ENCODE results near the gene PCYOX1L. TPM values are rescaled to one million over a fixed set of nuclear protein-coding genes. Genes with fewer than 3 reads are reported as not detected.

Gene PCYOX1L
- total RNA-seq, 1 experiment from 2014 or later: 7.0 TPM

DNA sequence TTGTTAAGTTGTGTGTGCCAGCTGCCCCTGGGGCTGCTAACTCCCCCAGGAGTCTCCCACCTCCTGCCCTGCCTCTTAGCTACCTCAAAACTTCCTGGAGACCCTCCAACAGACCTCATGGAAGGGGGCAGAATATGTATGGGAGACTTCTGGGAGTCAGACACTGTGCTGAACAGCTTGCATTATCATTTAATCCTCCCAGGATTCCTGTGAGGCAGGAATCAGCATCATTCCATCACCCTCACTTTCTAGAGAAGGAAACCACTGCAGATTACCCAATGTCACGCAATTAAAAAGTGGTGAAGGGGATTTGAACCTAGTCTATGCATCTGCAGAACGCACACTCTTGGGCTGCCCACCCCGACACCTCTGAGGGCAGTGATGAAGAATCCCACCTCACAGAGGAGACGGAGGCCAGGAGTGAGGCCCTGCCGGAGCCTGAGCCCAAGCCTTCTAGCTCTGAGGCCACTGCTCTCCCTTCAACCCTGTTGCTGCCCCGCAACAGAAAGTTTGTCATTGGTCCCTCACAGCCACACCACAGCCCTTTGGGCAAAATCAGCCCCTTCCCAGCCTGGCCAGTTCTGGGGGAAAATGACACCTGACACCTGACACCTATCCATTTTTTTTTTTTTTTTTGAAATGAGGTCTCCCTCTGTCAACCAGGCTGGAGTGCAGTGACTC lies 51.6 kb downstream of the PCYOX1L start:
- ChIA-PET POLR2A (no interaction called here), CTCF (no interaction called here)
- Histone ChIP-seq H3K36me3 (ENCODE audit: control insufficient read depth, insufficient read depth, low read length) (no peaks in the 10 kb centered on the region), H3K4me3 (ENCODE audit: low read depth in 2 of 2, low read length in 2 of 2) (no peak overlapping the region), H3K27me3 (ENCODE audit: control insufficient read depth, insufficient read depth, low read length) (no peaks in the 10 kb centered on the region), H3K4me1 (ENCODE audit: control insufficient read depth, insufficient read depth, low read length) (no peaks in the 10 kb centered on the region), H3K9me3 (ENCODE audit: control insufficient read depth, insufficient read depth, low read depth, low read length) (no peaks in the 10 kb centered on the region), H3K27ac (ENCODE audit: low read length) (no peak overlapping the region)
- ATAC-seq: no peak
- in situ Hi-C loops (cut with HindIII; ENCODE audit: low pct_unique_long_range_greater_than_20kb, low sequenced_read_pairs) (no loop called here), intact Hi-C loops (cut with micrococcal nuclease; ENCODE audit: unreplicated experiment) (no loop called here)
- TF ChIP-seq POLR2AphosphoS5 (IDR thresholded peaks at IDR 0.05; ENCODE audit: low read depth, low read length) (no peak), SIN3A (IDR thresholded peaks at IDR 0.05; ENCODE audit: borderline replicate concordance, insufficient read depth, low read depth, low read length) (no peak), CTCF (IDR thresholded peaks at IDR 0.05) (no peak), TCF7L2 (IDR thresholded peaks at IDR 0.05; ENCODE audit: low read depth, low read length) (no peak)
- no TSS peak for BruUV-seq (replicated peaks)
- DNase-seq (ENCODE audit: low read depth, low spot score): no peak

DNA sequence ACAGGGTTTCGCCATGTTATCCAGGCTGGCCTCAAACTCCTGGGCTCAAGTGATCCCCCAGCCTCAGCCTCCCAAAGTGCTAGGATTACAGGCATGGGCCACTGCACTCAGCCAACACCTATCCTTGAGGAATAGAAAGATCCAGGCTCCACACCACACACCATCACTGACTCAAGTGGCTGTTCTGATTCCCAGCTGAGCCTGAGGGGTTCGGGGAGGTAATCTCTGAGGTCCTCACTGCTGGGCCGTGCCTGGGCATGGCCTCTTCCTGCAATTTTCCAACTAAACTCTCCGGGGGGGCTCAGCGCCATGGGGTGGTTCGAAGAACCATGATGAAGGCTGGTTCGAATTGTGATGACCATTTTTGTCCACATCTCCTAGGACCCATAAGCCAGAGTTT lies 52.2 kb downstream of the PCYOX1L start:
- ATAC-seq: no peak
- intact Hi-C loops (cut with micrococcal nuclease; ENCODE audit: unreplicated experiment): no loop called here
- H3K36me3 ChIP-seq (ENCODE audit: control insufficient read depth, insufficient read depth, low read length): no peaks in the 10 kb centered on the region
- no peaks in the 10 kb centered on the region for H3K9me3 ChIP-seq (ENCODE audit: control insufficient read depth, insufficient read depth, low read depth, low read length)
- H3K27me3 ChIP-seq (ENCODE audit: control insufficient read depth, insufficient read depth, low read length): no peaks in the 10 kb centered on the region
- TF ChIP-seq POLR2AphosphoS5 (IDR thresholded peaks at IDR 0.05; ENCODE audit: low read depth, low read length) (no peak), CTCF (IDR thresholded peaks at IDR 0.05) (no peak), SIN3A (IDR thresholded peaks at IDR 0.05; ENCODE audit: borderline replicate concordance, insufficient read depth, low read depth, low read length) (no peak), REST (IDR thresholded peaks at IDR 0.05; ENCODE audit: insufficient read depth in 1 of 2, low read depth in 2 of 2, low read length in 1 of 2) (no peak), TCF7L2 (IDR thresholded peaks at IDR 0.05; ENCODE audit: low read depth, low read length) (no peak)
- no peak overlapping the region for H3K4me3 ChIP-seq (ENCODE audit: low read depth in 2 of 2, low read length in 2 of 2)
- BruUV-seq (replicated peaks): no TSS peak
- H3K4me1 ChIP-seq (ENCODE audit: control insufficient read depth, insufficient read depth, low read length): no peaks in the 10 kb centered on the region
- H3K27ac ChIP-seq (ENCODE audit: low read length): no peak overlapping the region
- in situ Hi-C loops (cut with HindIII; ENCODE audit: low pct_unique_long_range_greater_than_20kb, low sequenced_read_pairs): no loop called here
- ChIA-PET POLR2A (no interaction called here), CTCF (no interaction called here)
- DNase-seq (ENCODE audit: low read depth, low spot score): no peak
